CD4-positive, alpha-beta T cell (primary cell): ENCODE results near the gene TMEM163. TPM values are rescaled to one million over a fixed set of nuclear protein-coding genes. Genes with fewer than 3 reads are reported as not detected.
A peak's percentile ranks its signal among the peaks of the same experiment; 100 is the strongest.
"Not testable (repeated sequence)": the region's sequence is repeated elsewhere in the genome, so short reads cannot be mapped to it uniquely, and the experiment has no call there.

ENCODE experiments used
- ATAC-seq: fragments of 200-7000 bp; cut with Tn5 transposase; one replicate; pipeline ENCODE4 v1.10.0; 2022; ENCODE audit warnings: mild to moderate bottlenecking; ENCODE audit not compliant: poor library complexity
- CTCF ChIA-PET: fragments of 350-600 bp; sonication (Branson Sonifier 250); formaldehyde crosslinking; loops from one replicate; lab custom pipeline; 2021; ENCODE audit warnings: antibody characterized with exemption, inconsistent platforms; lab: Charles Lee
- POLR2A ChIA-PET: fragments of 350-600 bp; sonication (Branson Sonifier 250); formaldehyde crosslinking; loops from one replicate; lab custom pipeline; 2021; ENCODE audit warnings: antibody characterized with exemption, inconsistent platforms; lab: Charles Lee
- DNase-seq, 14 experiments: peaks; one replicate each; pipeline ENCODE4 v3.0.0-alpha.2; 2013 to 2020; ENCODE audit warnings: mixed read lengths in 2 of 14
- H3K27ac ChIP-seq, 2 donors: one replicate each; pipeline versions ENCODE4 v1.5.1 to v1.7.0; 2013; ENCODE audit warnings: low read length in 2 of 2, low read depth in 1 of 2, mild to moderate bottlenecking in 1 of 2
- H3K27me3 ChIP-seq, 2 experiments: 1 replicate in 1 of 2; 2 replicates in 1 of 2; pipeline versions ENCODE4 v1.6.1 to v1.7.0; 2013; ENCODE audit warnings: low read length in 2 of 2, control low read depth in 1 of 2, mild to moderate bottlenecking in 1 of 2, moderate library complexity in 1 of 2; ENCODE audit not compliant: insufficient read depth in 2 of 2, control insufficient read depth in 1 of 2
- H3K36me3 ChIP-seq: one replicate; pipeline ENCODE4 v1.6.1; 2013; ENCODE audit warnings: low read length, control low read depth; ENCODE audit not compliant: insufficient read depth
- H3K4me1 ChIP-seq: one replicate; pipeline ENCODE4 v1.6.1; 2013; ENCODE audit warnings: low read length, control low read depth; ENCODE audit not compliant: insufficient read depth
- H3K4me3 ChIP-seq: one replicate; pipeline ENCODE4 v1.5.1; 2013; ENCODE audit warnings: mild to moderate bottlenecking, low read length, moderate library complexity
- H3K9me3 ChIP-seq, 2 experiments: 1 replicate in 1 of 2; 2 replicates in 1 of 2; pipeline versions ENCODE4 v1.6.1 to v1.7.0; 2013; ENCODE audit warnings: low read length in 2 of 2, mild to moderate bottlenecking in 2 of 2, control low read depth in 1 of 2, moderate library complexity in 1 of 2; ENCODE audit not compliant: control insufficient read depth in 1 of 2, insufficient read depth in 1 of 2
- H3K27ac Mint-ChIP-seq: one replicate; pipeline ENCODE4 v1.8.0; 2020; ENCODE audit warnings: mixed read lengths
- H3K27me3 Mint-ChIP-seq: one replicate; pipeline ENCODE4 v1.8.0; 2021; ENCODE audit warnings: mixed read lengths
- H3K36me3 Mint-ChIP-seq: one replicate; pipeline ENCODE4 v1.8.0; 2021; ENCODE audit warnings: low read depth, mixed read lengths
- H3K4me1 Mint-ChIP-seq: one replicate; pipeline ENCODE4 v1.8.0; 2021; ENCODE audit warnings: low read depth, mixed read lengths
- H3K4me3 Mint-ChIP-seq: one replicate; pipeline ENCODE4 v1.8.0; 2020; ENCODE audit warnings: mild to moderate bottlenecking, mixed read lengths
- H3K9me3 Mint-ChIP-seq: one replicate; pipeline ENCODE4 v1.8.0; 2020; ENCODE audit warnings: mixed read lengths
- CTCF ChIP-seq: fragments of 200-600 bp; IDR thresholded peaks from one replicate; pipeline ENCODE4 v1.8.0; 2022; ENCODE audit warnings: antibody characterized with exemption, mild to moderate bottlenecking
- intact Hi-C, 2 experiments: fragments of 100-400 bp; cut with DNase I in 1 of 2; cut with micrococcal nuclease in 1 of 2; formaldehyde crosslinking; loops; one replicate each; pipeline versions ENCODE4 v1.15.1 to v1.9.0; 2023 to 2025; cut with DNase I, micrococcal nuclease
- total RNA-seq, 174 experiments: library from RNA in 2 of 174; stranded (reverse) in 2 of 174; gene quantifications; one replicate each; pipeline ENCODE4 v1.2.3 and lab custom pipeline; 2021 to 2026

TMEM163 gene
- total RNA-seq, 2 experiments from 2014 or later = 0.14 to 0.47 TPM

DNA sequence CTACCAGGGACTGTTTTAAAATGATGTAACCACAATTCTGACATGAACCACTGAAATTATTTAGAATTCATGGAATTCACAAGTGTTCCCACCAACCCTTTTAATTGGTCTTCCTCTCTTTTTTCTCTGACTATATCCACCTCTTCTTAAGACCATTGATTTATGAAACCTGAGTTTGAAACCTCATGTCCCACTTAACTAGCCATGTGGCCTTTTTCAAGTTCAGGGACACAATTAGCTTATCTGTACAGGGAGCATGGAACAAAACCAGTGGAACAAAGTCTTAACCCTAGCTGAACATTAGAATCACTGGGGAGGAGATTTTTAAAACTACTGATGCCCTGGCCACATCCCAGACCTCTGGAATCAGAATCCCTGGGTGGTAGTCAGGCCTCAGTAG is 41.6 kb upstream of the TMEM163 start:
- H3K27ac Mint-ChIP-seq = no peak overlapping the region
- ChIA-PET POLR2A (interaction anchor here (0.6 kb wide), 1 partner anchor 501 kb away, joined by 3 read pairs; no protein-coding TSS in a partner anchor), CTCF (no interaction called here)
- TF ChIP-seq CTCF = no peak
- intact Hi-C loops = no loop called here
- ATAC-seq = no peak
- H3K36me3 Mint-ChIP-seq = no peaks in the 10 kb centered on the region
- Histone ChIP-seq H3K27ac (no peak overlapping the region), H3K27me3 (peaks cover 0 to 2% of the 10 kb centered on the region in 2 experiments), H3K4me1 (no peaks in the 10 kb centered on the region), H3K9me3 (no peaks in the 10 kb centered on the region), H3K36me3 (no peaks in the 10 kb centered on the region), H3K4me3 (no peak overlapping the region)
- peaks cover 6% of the 10 kb centered on the region for H3K9me3 Mint-ChIP-seq
- H3K4me1 Mint-ChIP-seq = no peaks in the 10 kb centered on the region
- no peak for DNase-seq
- H3K4me3 Mint-ChIP-seq = no peak overlapping the region
- peaks cover 46% of the 10 kb centered on the region for H3K27me3 Mint-ChIP-seq

DNA sequence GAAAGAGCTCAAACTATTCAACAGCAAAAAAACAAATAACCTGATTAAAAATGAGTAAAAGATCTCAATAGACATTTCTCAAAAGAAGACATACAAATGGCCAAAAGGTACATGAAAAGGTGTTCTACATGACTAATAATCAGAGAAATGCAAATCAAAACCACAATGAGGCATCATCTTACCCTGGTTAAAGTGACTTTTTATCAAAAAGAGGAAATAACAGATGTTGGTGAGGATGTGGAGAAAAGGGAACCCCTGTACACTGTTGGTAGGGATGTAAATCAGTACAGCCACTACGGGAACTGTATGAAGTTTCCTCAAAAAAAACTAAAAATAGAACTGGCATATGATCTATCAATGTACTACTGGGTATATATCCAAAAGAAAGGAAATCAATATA is 39.8 kb upstream of the TMEM163 start:
- no peak overlapping the region for H3K4me3 Mint-ChIP-seq
- no peaks in the 10 kb centered on the region for H3K4me1 ChIP-seq
- no peaks in the 10 kb centered on the region for H3K36me3 ChIP-seq
- no peaks in the 10 kb centered on the region for H3K36me3 Mint-ChIP-seq
- H3K27me3 ChIP-seq = peaks cover 4 to 12% of the 10 kb centered on the region in 2 experiments
- ATAC-seq = no peak
- ChIA-PET CTCF (no interaction called here), POLR2A (no interaction called here)
- H3K27ac Mint-ChIP-seq = no peak overlapping the region
- no peak overlapping the region for H3K27ac ChIP-seq
- DNase-seq = peak in 2 of 14 experiments; percentile 22 to 38
- H3K4me3 ChIP-seq = no peak overlapping the region
- no peaks in the 10 kb centered on the region for H3K4me1 Mint-ChIP-seq
- peaks cover 8% of the 10 kb centered on the region for H3K9me3 Mint-ChIP-seq
- peaks cover 51% of the 10 kb centered on the region for H3K27me3 Mint-ChIP-seq
- no peaks in the 10 kb centered on the region for H3K9me3 ChIP-seq
- intact Hi-C loops = no loop called here
- no peak for TF ChIP-seq CTCF

DNA sequence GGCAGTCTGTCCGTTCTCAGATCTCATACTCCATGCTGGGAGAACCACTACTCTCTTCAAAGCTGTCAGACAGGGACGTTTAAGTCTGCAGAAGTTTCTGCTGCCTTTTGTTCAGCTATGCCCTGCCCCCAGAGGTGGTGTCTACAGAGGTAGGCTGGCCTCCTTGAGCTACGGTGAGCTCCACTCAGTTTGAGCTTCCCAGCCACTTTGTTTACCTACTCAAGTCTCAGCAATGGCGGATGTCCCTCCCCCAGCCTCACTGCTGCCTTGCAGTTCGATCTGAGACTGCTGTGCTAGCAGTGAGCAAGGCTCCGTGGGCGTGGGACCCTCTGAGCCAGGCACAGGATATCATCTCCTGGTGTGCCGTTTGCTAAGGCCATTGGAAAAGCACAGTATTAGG is 33.2 kb upstream of the TMEM163 start:
- H3K36me3 ChIP-seq, H3K27ac ChIP-seq, H3K4me3 ChIP-seq, H3K9me3 Mint-ChIP-seq, CTCF ChIA-PET, H3K9me3 ChIP-seq, DNase-seq, H3K36me3 Mint-ChIP-seq, H3K4me3 Mint-ChIP-seq, POLR2A ChIA-PET, intact Hi-C loops, H3K4me1 ChIP-seq, H3K4me1 Mint-ChIP-seq, ATAC-seq, H3K27ac Mint-ChIP-seq: not testable (repeated sequence)
- peaks cover 5 to 20% of the 10 kb centered on the region in 2 experiments for H3K27me3 ChIP-seq
- H3K27me3 Mint-ChIP-seq = peaks cover 60% of the 10 kb centered on the region

- Histone ChIP-seq H3K27ac (no peak overlapping the region), H3K9me3 (no peaks in the 10 kb centered on the region), H3K4me3 (no peak overlapping the region), H3K36me3 (no peaks in the 10 kb centered on the region), H3K27me3 (no peaks in the 10 kb centered on the region), H3K4me1 (no peaks in the 10 kb centered on the region)
- ATAC-seq (no peak), DNase-seq (no peak)
- H3K4me3 Mint-ChIP-seq = no peak overlapping the region
- peaks cover 14% of the 10 kb centered on the region for H3K27me3 Mint-ChIP-seq
- POLR2A ChIA-PET = no interaction called here
- intact Hi-C loops = no loop called here
- CTCF ChIA-PET = no interaction called here
- no peak for TF ChIP-seq CTCF
- no peaks in the 10 kb centered on the region for H3K36me3 Mint-ChIP-seq
- H3K4me1 Mint-ChIP-seq = peaks cover 11% of the 10 kb centered on the region
- H3K9me3 Mint-ChIP-seq = no peaks in the 10 kb centered on the region
- H3K27ac Mint-ChIP-seq = no peak overlapping the region
These were observed 26.7 kb upstream of the TMEM163 start for GRCh38 chr2:134745546-134745945.
